A549 (cell line): ENCODE data around the gene SLX9. TPM values are rescaled to one million over a fixed set of nuclear protein-coding genes. Genes with fewer than 3 reads are reported as not detected.

ENCODE experiments used
- ATAC-seq, 2 experiments: fragments of 200-7000 bp in 1 of 2; fragments of >200 bp in 1 of 2; cut with Nextera tagmentation in 1 of 2; cut with Tn5 transposase in 1 of 2; 3 replicates each; pipeline versions ENCODE4 v1.8.0 to v1.9.1; 2018 to 2020; ENCODE audit warnings: mild to moderate bottlenecking in 1 of 2, moderate library complexity in 1 of 2
- CTCF ChIA-PET: fragments of 300-600 bp; sonication (Branson Sonifier 250); formaldehyde crosslinking; extraction: SDS; loops from one replicate; lab custom pipeline; 2021; ENCODE audit warnings: antibody characterized with exemption, inconsistent platforms; lab: Yijun Ruan, JAX
- POLR2A ChIA-PET: fragments of 350-600 bp; formaldehyde crosslinking; extraction: SDS; loops from one replicate; lab custom pipeline; 2021; ENCODE audit warnings: antibody characterized with exemption, inconsistent platforms; lab: Yijun Ruan, JAX
- DNase-seq, 2 experiments: peaks; one replicate each; pipeline versions ENCODE4 v3.0.0 to v3.0.0-alpha.2; 2011 to 2016; ENCODE audit warnings: low read depth in 1 of 2, low spot score in 1 of 2
- FAIRE-seq: peaks from 2 replicates; lab custom pipeline; 2011; peaks lifted over from hg19 to GRCh38; lab: Jason Lieb, UNC
- H3K27ac ChIP-seq, 2 experiments: fragments of >200 bp; sonication (Bioruptor Twin); formaldehyde crosslinking; 3 replicates each; pipeline ENCODE4 v1.5.1; 2016 to 2017
- H3K4me1 ChIP-seq: fragments of >200 bp; sonication (Bioruptor Twin); formaldehyde crosslinking; 3 replicates; pipeline ENCODE4 v1.6.1; 2016
- H3K4me2 ChIP-seq: fragments of >200 bp; sonication (Bioruptor Twin); formaldehyde crosslinking; 3 replicates; pipeline ENCODE4 v1.6.1; 2016
- H3K4me3 ChIP-seq: fragments of >200 bp; sonication (Bioruptor Twin); formaldehyde crosslinking; 3 replicates; pipeline ENCODE4 v1.5.1; 2016
- H3K9me3 ChIP-seq: fragments of >200 bp; sonication (Bioruptor Twin); formaldehyde crosslinking; 3 replicates; pipeline ENCODE4 v1.6.1; 2016
- BHLHE40 ChIP-seq: IDR thresholded peaks from 2 replicates; pipeline ENCODE4 v1.6.1; 2012; ENCODE audit warnings: low read depth, low read length, inconsistent platforms
- CBX2 ChIP-seq: fragments of 200-600 bp; sonication (generic); IDR thresholded peaks from 2 replicates; pipeline ENCODE4 v1.6.1; 2016; ENCODE audit warnings: low read depth, mild to moderate bottlenecking, borderline replicate concordance
- CEBPB ChIP-seq, 2 experiments: fragments of >200 bp in 1 of 2; sonication (Bioruptor Twin) in 1 of 2; formaldehyde crosslinking in 1 of 2; IDR thresholded peaks; 2 replicates each; pipeline ENCODE4 v1.6.1; 2012 to 2016
- CHD2 ChIP-seq: fragments of 150-350 bp; IDR thresholded peaks from 2 replicates; pipeline ENCODE4 v1.6.1; 2014; ENCODE audit warnings: low read length; ENCODE audit not compliant: partially characterized antibody
- EHF ChIP-seq: fragments of 250-450 bp; sonication (Bioruptor Pico); IDR thresholded peaks from 2 replicates; pipeline ENCODE4 v1.5.0; 2020; ENCODE audit warnings: mild to moderate bottlenecking
- EP300 ChIP-seq, 2 experiments: fragments of >200 bp; sonication (Bioruptor Twin); formaldehyde crosslinking; IDR thresholded peaks; 2 replicates in 1 of 2; 3 replicates in 1 of 2; pipeline ENCODE4 v1.6.1; 2016 to 2017
- ESRRA ChIP-seq: fragments of 150-350 bp; IDR thresholded peaks from 2 replicates; pipeline ENCODE4 v1.6.1; 2014; ENCODE audit warnings: mild to moderate bottlenecking, low read length, borderline replicate concordance
- FOSB ChIP-seq: fragments of 250-450 bp; sonication (Bioruptor Pico); IDR thresholded peaks from 2 replicates; pipeline ENCODE4 v1.5.0; 2020; ENCODE audit warnings: mild to moderate bottlenecking, moderate library complexity
- FOSL2 ChIP-seq, 2 experiments: fragments of 450-650 bp in 1 of 2; fragments of >200 bp in 1 of 2; sonication (Bioruptor Twin) in 1 of 2; formaldehyde crosslinking; IDR thresholded peaks; 2 replicates each; pipeline versions ENCODE4 v1.5.0 to v1.6.1; 2016 to 2020; ENCODE audit warnings: mild to moderate bottlenecking in 1 of 2, moderate library complexity in 1 of 2
- FOXS1 ChIP-seq: fragments of 250-450 bp; sonication (Bioruptor Pico); IDR thresholded peaks from 2 replicates; pipeline ENCODE4 v1.5.0; 2020; ENCODE audit warnings: mild to moderate bottlenecking, moderate library complexity
- GATA3 ChIP-seq: IDR thresholded peaks from 2 replicates; pipeline ENCODE4 v1.6.1; 2012; ENCODE audit warnings: borderline replicate concordance
- HEYL ChIP-seq: fragments of 250-450 bp; sonication (Bioruptor Pico); IDR thresholded peaks from 2 replicates; pipeline ENCODE4 v1.8.0; 2021; ENCODE audit warnings: mild to moderate bottlenecking, moderate library complexity
- HOXA7 ChIP-seq: fragments of 250-450 bp; sonication (Bioruptor Pico); IDR thresholded peaks from 2 replicates; pipeline ENCODE4 v1.5.0; 2020; ENCODE audit warnings: mild to moderate bottlenecking, moderate library complexity
- HOXB13 ChIP-seq: fragments of 250-450 bp; sonication (Bioruptor Pico); IDR thresholded peaks from 2 replicates; pipeline ENCODE4 v1.5.0; 2020; ENCODE audit warnings: low read depth, mild to moderate bottlenecking, moderate library complexity
- JUNB ChIP-seq: fragments of >200 bp; sonication (Bioruptor Twin); formaldehyde crosslinking; IDR thresholded peaks from 2 replicates; pipeline ENCODE4 v1.6.1; 2016
- KDM5A ChIP-seq: fragments of 200-600 bp; sonication (generic); IDR thresholded peaks from 2 replicates; pipeline ENCODE4 v1.6.1; 2016; ENCODE audit warnings: antibody characterized with exemption, mild to moderate bottlenecking
- MYC ChIP-seq: IDR thresholded peaks from 2 replicates; pipeline ENCODE4 v1.6.1; 2012; ENCODE audit warnings: mild to moderate bottlenecking, inconsistent platforms, low read length, improper control_type of control experiment, borderline replicate concordance
- NFE2L2 ChIP-seq: fragments of 150-350 bp; conservative IDR thresholded peaks from 2 replicates; pipeline ENCODE4 v1.6.1; 2014; ENCODE audit warnings: low read length
- NR3C1 ChIP-seq: fragments of >200 bp; sonication (Bioruptor Twin); formaldehyde crosslinking; IDR thresholded peaks from 3 replicates; pipeline ENCODE4 v1.6.1; 2017
- RAD21 ChIP-seq, 2 experiments: fragments of >200 bp in 1 of 2; sonication (Bioruptor Twin) in 1 of 2; formaldehyde crosslinking in 1 of 2; IDR thresholded peaks in 1 of 2; conservative IDR thresholded peaks in 1 of 2; 2 replicates in 1 of 2; 3 replicates in 1 of 2; pipeline ENCODE4 v1.6.1; 2012 to 2018; ENCODE audit warnings: inconsistent platforms in 1 of 2
- RARB ChIP-seq: fragments of 250-450 bp; sonication (Bioruptor Pico); IDR thresholded peaks from 2 replicates; pipeline ENCODE4 v1.8.0; 2021; ENCODE audit warnings: mild to moderate bottlenecking, moderate library complexity
- RFX5 ChIP-seq: fragments of 450-650 bp; IDR thresholded peaks from 2 replicates; pipeline ENCODE4 v1.7.1; 2014; ENCODE audit warnings: antibody characterized with exemption, mild to moderate bottlenecking, moderate library complexity
- TP53 ChIP-seq: fragments of 250-450 bp; sonication (Bioruptor Pico); IDR thresholded peaks from 2 replicates; pipeline ENCODE4 v1.5.0; 2021; ENCODE audit warnings: mild to moderate bottlenecking, moderate library complexity
- USF2 ChIP-seq: fragments of 450-650 bp; IDR thresholded peaks from 2 replicates; pipeline ENCODE4 v1.6.1; 2014; ENCODE audit warnings: antibody characterized with exemption
- ZC3H11A ChIP-seq: fragments of 450-650 bp; IDR thresholded peaks from 2 replicates; pipeline ENCODE4 v1.6.1; 2014; ENCODE audit warnings: antibody characterized with exemption, mild to moderate bottlenecking
- WGBS: methylation state at CpG from one replicate; pipeline ENCODE4 v1.1.6; 2017; ENCODE audit errors: missing lambda C conversion rate; 5-methylcytosine and 5-hydroxymethylcytosine counted together
- polyA plus RNA-seq, 4 experiments: library from polyadenylated mRNA; depleted of rRNA in 3 of 4; stranded (reverse); fragments of >200 nt; fragmentation: RNase III in 1 of 4; extraction: RNeasy Plus Mini Kit Qiagen cat#74134 plus additional on column Dnase treatment in 1 of 4; gene quantifications; 2 replicates in 3 of 4; 3 replicates in 1 of 4; pipeline ENCODE4 v1.2.3, GENCODE V29; 2011 to 2017
- TF ChIP-seq, protein P1 (sequence below): fragments of >200 bp; sonication (Bioruptor Twin); formaldehyde crosslinking; IDR thresholded peaks from 3 replicates; pipeline ENCODE4 v1.6.1; 2016
- TF ChIP-seq, protein P2 (sequence below): fragments of >200 bp; sonication (Bioruptor Twin); formaldehyde crosslinking; IDR thresholded peaks from 3 replicates; pipeline ENCODE4 v1.5.1; 2016
- TF ChIP-seq, protein P3 (sequence below): fragments of 150-350 bp; IDR thresholded peaks from 2 replicates; pipeline ENCODE4 v1.6.1; 2014; ENCODE audit warnings: low read depth, mild to moderate bottlenecking, low read length
- TF ChIP-seq, protein P4 (sequence below): IDR thresholded peaks from 2 replicates; pipeline ENCODE4 v1.6.1; 2012
- TF ChIP-seq, protein P5 (sequence below): IDR thresholded peaks from 2 replicates; pipeline ENCODE4 v1.6.1; 2012; ENCODE audit warnings: low read depth, borderline replicate concordance

The SLX9 gene
- polyA plus RNA-seq, 2 of the 4 experiments (the other 2 are of a cell fraction), result 26.9 to 40.6 TPM

DNA sequence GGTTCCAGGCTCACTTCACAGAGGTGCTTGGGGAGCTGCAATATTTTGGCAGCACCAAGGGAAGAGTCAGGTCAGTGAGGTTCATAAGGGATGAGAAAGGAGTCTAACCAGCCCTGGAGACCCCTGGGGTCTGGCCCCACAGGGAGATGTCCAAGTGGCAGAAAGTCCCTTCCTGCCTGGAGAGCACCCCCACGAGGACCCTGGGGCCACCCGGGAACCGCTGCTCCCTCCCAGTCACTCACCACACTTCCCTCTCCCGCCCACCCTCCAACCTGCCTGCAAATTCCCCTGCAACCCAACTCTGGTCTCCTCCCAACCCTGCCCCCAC, 12.6 kb upstream of the SLX9 start:
- ChIA-PET POLR2A (interaction anchor here (0.8 to 3.4 kb wide), 6 partner anchors 10 to 125 kb away, joined by 3 to 28 read pairs (median 6); partner anchors contain the start of genes PTTG1IP, SLX9 and UBE2G2), CTCF (interaction anchor here (0.6 to 3.2 kb wide), 16 partner anchors 10 to 210 kb away, joined by 3 to 14 read pairs (median 3); partner anchors contain the start of gene PTTG1IP)
- no peak for DNase-seq
- TF ChIP-seq EP300 (IDR thresholded peaks at IDR 0.05), result peak in 1 of 2 experiments; percentile 49; a peak in 1 of 5 replicates
- TF ChIP-seq MYC, result no peak
- Histone ChIP-seq H3K4me1 (peaks cover 45% of the 10 kb centered on the region), H3K4me2 (peak overlapping the region; percentile 99), H3K4me3 (no peak overlapping the region; the same call in 2 of the 3 replicates), H3K9me3 (no peaks in the 10 kb centered on the region), H3K27ac (peak overlapping the region; percentile 96 to 98)
- 0% methylated on average over 3 of the region's 4 CpGs for WGBS
- ATAC-seq, result peak in 1 of 2 experiments; percentile 8; a peak in 1 of 6 replicates
- no peak for FAIRE-seq

GRCh38 chr21:44927587-44928461, 12.0 kb upstream of the SLX9 start:
- peak overlapping the region; percentile 35 for H3K4me3 ChIP-seq
- no peak for FAIRE-seq
- H3K4me1 ChIP-seq, result peaks cover 45% of the 10 kb centered on the region
- CTCF ChIA-PET, result interaction anchor here (0.6 to 3.2 kb wide), 18 partner anchors 10 to 199 kb away, joined by 3 to 14 read pairs (median 4); partner anchors contain the start of gene PTTG1IP
- POLR2A ChIA-PET, result interaction anchor here (0.8 to 3.4 kb wide), 6 partner anchors 10 to 126 kb away, joined by 3 to 28 read pairs (median 6); partner anchors contain the start of genes PTTG1IP, SLX9 and UBE2G2
- DNase-seq, result peak; percentile 71
- peak; percentile 79 to 83 for ATAC-seq
- WGBS, result 9% methylated on average over 12 of the region's 19 CpGs
- H3K4me2 ChIP-seq, result peak overlapping the region; percentile 99
- H3K27ac ChIP-seq, result peak overlapping the region; percentile 96 to 98
- no peaks in the 10 kb centered on the region for H3K9me3 ChIP-seq
- TF ChIP-seq FOSB (CRISPR knock-in tag), result no peak
- no peak for TF ChIP-seq HOXB13 (CRISPR knock-in tag)
- TF ChIP-seq NR3C1, result no peak
- TF ChIP-seq KDM5A, result no peak
- no peak for TF ChIP-seq BHLHE40
- TF ChIP-seq, protein P1, sequence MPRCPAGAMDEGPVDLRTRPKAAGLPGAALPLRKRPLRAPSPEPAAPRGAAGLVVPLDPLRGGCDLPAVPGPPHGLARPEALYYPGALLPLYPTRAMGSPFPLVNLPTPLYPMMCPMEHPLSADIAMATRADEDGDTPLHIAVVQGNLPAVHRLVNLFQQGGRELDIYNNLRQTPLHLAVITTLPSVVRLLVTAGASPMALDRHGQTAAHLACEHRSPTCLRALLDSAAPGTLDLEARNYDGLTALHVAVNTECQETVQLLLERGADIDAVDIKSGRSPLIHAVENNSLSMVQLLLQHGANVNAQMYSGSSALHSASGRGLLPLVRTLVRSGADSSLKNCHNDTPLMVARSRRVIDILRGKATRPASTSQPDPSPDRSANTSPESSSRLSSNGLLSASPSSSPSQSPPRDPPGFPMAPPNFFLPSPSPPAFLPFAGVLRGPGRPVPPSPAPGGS, result no peak
- no peak for TF ChIP-seq EHF (CRISPR knock-in tag)
- no peak for TF ChIP-seq CEBPB (IDR thresholded peaks at IDR 0.05)
- 0 out of 5 replicates have a peak, but pooled peaks of 1 of the 2 experiments have one; percentile 7 for TF ChIP-seq RAD21 (conservative IDR thresholded peaks at IDR 0.05 in 1 of 2, IDR thresholded peaks at IDR 0.05 in 1 of 2)
- no peak for TF ChIP-seq RFX5
- no peak for TF ChIP-seq TP53
- no peak for TF ChIP-seq RARB (CRISPR knock-in tag)
- no peak for TF ChIP-seq HOXA7 (CRISPR knock-in tag)
- 0 out of 5 replicates have a peak, but pooled peaks of 1 of the 2 experiments have one; percentile 39 for TF ChIP-seq EP300 (IDR thresholded peaks at IDR 0.05)
- 0 out of 2 replicates have a peak, but pooled peaks have one; percentile 21 for TF ChIP-seq JUNB
- TF ChIP-seq, protein P2, sequence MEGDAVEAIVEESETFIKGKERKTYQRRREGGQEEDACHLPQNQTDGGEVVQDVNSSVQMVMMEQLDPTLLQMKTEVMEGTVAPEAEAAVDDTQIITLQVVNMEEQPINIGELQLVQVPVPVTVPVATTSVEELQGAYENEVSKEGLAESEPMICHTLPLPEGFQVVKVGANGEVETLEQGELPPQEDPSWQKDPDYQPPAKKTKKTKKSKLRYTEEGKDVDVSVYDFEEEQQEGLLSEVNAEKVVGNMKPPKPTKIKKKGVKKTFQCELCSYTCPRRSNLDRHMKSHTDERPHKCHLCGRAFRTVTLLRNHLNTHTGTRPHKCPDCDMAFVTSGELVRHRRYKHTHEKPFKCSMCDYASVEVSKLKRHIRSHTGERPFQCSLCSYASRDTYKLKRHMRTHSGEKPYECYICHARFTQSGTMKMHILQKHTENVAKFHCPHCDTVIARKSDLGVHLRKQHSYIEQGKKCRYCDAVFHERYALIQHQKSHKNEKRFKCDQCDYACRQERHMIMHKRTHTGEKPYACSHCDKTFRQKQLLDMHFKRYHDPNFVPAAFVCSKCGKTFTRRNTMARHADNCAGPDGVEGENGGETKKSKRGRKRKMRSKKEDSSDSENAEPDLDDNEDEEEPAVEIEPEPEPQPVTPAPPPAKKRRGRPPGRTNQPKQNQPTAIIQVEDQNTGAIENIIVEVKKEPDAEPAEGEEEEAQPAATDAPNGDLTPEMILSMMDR, result no peak
- TF ChIP-seq, protein P3, sequence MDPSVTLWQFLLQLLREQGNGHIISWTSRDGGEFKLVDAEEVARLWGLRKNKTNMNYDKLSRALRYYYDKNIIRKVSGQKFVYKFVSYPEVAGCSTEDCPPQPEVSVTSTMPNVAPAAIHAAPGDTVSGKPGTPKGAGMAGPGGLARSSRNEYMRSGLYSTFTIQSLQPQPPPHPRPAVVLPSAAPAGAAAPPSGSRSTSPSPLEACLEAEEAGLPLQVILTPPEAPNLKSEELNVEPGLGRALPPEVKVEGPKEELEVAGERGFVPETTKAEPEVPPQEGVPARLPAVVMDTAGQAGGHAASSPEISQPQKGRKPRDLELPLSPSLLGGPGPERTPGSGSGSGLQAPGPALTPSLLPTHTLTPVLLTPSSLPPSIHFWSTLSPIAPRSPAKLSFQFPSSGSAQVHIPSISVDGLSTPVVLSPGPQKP, result no peak
- TF ChIP-seq GATA3, result 0 out of 2 replicates have a peak, but pooled peaks have one; percentile 35
- no peak for TF ChIP-seq NFE2L2
- TF ChIP-seq, protein P4, sequence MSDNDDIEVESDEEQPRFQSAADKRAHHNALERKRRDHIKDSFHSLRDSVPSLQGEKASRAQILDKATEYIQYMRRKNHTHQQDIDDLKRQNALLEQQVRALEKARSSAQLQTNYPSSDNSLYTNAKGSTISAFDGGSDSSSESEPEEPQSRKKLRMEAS, result peak; percentile 51
- no peak for TF ChIP-seq MYC
- no peak for TF ChIP-seq ESRRA
- no peak for TF ChIP-seq ZC3H11A
- TF ChIP-seq USF2, result no peak
- TF ChIP-seq, protein P5, sequence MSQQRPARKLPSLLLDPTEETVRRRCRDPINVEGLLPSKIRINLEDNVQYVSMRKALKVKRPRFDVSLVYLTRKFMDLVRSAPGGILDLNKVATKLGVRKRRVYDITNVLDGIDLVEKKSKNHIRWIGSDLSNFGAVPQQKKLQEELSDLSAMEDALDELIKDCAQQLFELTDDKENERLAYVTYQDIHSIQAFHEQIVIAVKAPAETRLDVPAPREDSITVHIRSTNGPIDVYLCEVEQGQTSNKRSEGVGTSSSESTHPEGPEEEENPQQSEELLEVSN, result no peak
- TF ChIP-seq HEYL (CRISPR knock-in tag), result no peak
- no peak for TF ChIP-seq FOSL2 (IDR thresholded peaks at IDR 0.05)
- TF ChIP-seq FOSL2 (CRISPR knock-in tag; IDR thresholded peaks at IDR 0.05), result peak; percentile 45
- no peak for TF ChIP-seq FOXS1 (CRISPR knock-in tag)
- TF ChIP-seq CHD2, result no peak
- no peak for TF ChIP-seq CBX2
